CMK (cell line): ENCODE results near the gene MYCL.
"Not testable (repeated sequence)": the region's sequence is repeated elsewhere in the genome, so short reads cannot be mapped to it uniquely, and the experiment has no call there.

Experiments
- DNase-seq: peaks from one replicate; pipeline ENCODE4 v3.0.0-alpha.2; 2010; ENCODE audit warnings: low read depth

The MYCL gene

DNA sequence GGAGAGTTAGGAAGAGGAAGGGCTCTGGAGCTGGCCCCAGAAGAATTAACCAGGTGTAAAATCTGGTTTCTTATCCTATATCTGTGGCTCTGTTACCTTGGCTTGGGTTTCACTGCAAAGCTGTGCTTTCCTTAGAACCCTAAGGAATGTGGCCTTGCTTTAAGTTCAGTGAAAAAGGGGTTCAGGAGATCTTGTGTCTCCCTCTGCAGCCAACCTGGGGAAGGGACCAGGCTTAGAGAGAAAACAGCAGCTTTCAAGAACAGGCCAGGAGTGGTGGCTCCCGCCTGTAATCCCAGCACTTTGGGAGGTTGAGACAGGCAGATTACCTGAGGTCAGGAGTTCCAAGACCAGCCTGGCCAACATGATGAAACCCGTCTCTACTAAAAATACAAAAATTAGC is 16.1 kb upstream of the MYCL start:
- no peak for DNase-seq

DNA sequence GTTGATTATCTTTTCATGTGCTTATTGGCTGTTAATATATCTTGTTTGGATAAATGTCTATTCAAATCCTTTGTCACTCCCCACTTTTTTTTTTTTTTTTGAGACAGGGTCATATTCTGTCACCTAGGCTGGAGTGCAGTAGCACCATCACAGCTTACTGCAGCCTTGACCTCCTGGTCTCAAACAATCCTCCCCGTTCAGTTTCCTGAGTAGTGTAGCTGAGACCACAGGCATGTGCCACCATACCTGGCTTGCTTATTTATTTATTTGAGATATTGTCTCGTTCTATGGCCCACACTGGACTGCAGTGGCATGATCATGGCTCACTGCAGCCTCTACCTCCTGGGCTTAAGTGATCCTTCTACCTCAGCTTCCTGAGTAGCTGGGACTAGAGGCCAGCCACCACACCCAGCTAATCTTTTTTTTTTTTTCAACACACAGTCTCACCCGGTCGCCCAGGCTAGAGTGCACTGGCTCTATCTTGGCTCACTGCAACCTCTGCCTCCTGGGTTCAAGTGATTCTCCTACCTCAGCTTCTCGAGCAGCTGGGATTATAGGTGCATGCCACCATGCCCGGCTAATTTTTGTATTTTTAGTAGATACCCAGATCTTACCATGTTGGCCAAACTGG is 13.9 kb upstream of the MYCL start:
- no peak for DNase-seq

GRCh38 chr1:39913136-39913535 is 11.4 kb upstream of the MYCL start:
- not testable (repeated sequence) for DNase-seq

DNA sequence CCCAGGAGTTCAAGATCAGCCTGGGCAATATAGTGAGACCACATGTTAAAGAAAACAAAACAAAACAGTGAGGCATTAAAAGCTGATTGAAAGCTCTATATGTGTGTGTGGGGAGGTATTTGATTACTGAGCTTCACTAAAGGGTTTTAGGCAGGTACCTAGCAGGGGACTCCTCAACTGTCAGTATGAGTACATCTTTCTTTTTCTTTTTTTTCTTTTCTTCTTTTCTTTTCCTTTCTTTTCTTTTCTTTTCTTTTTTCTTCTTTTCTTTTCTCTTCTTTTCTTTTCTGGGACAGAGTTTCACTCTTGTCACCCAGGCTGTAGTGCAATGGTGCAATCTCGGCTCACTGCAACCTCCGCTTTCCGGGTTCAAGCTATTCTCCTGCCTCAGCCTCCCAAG is 8.5 kb upstream of the MYCL start:
- DNase-seq = no peak

DNA sequence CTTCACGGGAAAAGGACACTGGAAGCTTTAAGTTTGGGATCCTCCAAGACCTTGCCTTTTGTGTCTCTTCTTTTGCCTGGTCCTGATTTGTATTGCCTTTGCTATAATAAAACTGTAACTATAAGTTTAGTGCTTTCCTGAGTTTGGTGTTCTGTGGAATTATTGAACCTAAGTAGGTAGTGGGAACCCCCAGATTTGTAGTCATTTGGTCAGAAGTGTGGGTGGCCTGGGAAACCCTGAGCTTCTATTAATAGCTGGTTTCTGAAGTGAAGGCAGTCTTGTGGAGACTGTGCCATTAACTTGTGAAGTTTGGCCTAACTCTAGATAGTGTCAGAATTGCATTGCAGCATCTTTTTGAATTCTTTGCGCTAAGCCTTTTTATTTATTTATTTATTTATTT is 6.8 kb upstream of the MYCL start:
- no peak for DNase-seq

DNA sequence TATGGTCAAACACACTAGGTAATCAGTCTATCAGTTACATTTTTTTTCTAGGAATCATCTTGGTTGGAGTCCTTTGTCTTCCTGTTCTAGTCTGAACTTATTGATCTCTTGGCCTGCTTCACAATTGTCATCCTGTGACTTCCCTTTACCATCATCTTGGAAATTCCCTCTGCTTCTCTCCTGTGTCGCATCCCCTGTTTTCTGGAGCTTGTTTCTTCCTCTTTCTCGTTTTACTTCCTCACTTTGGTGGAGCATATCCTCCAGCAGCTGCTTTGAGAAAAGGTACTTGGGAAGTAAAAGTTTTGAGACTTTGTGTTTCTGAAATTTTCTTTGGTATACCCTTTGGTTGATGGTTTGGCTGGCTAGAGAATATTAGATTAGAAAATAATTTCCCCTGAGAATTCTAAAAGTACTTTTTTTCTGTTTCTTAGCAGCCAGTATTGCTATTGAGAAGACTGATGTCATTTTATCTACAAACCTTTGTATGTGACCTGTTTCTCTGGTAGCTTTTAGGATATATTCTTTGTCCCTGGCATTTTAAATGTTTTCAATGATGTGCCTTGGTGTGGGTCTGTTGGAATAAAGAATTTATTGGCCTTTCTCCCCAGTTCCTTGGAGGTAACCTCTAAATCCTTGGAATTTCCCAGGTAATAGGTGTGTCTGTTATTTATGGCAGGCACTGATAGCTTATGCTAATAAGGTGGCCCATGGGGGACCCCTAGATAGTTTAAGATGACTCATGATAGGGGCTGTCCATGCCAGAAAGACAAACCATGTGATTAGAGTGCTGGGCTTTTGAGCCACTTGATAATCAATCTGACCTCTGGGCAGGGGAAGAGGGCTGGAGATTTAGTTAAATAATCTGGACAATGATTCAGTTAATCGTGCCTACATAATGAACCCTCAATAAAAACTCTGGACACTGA is 6.1 kb upstream of the MYCL start:
- no peak for DNase-seq

- no peak for DNase-seq
Observed at GRCh38 chr1:39905172-39905571, 3.5 kb upstream of the MYCL start.

DNA sequence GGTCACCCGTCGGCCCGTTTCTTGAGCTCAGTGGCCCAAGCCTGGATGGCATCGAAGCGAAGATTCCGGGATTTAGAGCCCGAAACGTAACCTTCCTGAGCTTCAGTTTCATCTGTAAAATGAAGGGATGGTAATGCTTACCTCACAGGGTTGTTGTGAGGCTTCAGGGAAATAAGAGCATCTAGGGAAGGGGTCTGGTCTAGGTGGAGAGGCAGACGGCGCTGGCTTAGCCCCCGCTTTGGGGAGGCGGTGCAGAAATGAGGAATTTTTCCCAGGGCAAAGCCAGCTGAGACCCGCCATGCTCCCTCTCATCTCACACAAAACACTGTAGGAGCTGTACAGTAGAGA is 717 bp upstream of the MYCL start:
- no peak for DNase-seq

GRCh38 chr1:39901464-39901713 is 328 bp downstream of the MYCL start:
- no peak for DNase-seq

GRCh38 chr1:39900662-39901463 is 854 bp downstream of the MYCL start:
- DNase-seq = no peak

- DNase-seq = no peak
Observed at GRCh38 chr1:39899611-39900538, 1.8 kb downstream of the MYCL start.

GRCh38 chr1:39898648-39899603 is 2.8 kb downstream of the MYCL start:
- no peak for DNase-seq

- DNase-seq = no peak
Observed at GRCh38 chr1:39898191-39898590, 3.5 kb downstream of the MYCL start.

GRCh38 chr1:39896909-39897685 is 4.6 kb downstream of the MYCL start:
- DNase-seq = no peak

- DNase-seq = no peak
Observed at GRCh38 chr1:39895731-39896480, 5.8 kb downstream of the MYCL start.

GRCh38 chr1:39894884-39895495 is 6.7 kb downstream of the MYCL start:
- no peak for DNase-seq

DNA sequence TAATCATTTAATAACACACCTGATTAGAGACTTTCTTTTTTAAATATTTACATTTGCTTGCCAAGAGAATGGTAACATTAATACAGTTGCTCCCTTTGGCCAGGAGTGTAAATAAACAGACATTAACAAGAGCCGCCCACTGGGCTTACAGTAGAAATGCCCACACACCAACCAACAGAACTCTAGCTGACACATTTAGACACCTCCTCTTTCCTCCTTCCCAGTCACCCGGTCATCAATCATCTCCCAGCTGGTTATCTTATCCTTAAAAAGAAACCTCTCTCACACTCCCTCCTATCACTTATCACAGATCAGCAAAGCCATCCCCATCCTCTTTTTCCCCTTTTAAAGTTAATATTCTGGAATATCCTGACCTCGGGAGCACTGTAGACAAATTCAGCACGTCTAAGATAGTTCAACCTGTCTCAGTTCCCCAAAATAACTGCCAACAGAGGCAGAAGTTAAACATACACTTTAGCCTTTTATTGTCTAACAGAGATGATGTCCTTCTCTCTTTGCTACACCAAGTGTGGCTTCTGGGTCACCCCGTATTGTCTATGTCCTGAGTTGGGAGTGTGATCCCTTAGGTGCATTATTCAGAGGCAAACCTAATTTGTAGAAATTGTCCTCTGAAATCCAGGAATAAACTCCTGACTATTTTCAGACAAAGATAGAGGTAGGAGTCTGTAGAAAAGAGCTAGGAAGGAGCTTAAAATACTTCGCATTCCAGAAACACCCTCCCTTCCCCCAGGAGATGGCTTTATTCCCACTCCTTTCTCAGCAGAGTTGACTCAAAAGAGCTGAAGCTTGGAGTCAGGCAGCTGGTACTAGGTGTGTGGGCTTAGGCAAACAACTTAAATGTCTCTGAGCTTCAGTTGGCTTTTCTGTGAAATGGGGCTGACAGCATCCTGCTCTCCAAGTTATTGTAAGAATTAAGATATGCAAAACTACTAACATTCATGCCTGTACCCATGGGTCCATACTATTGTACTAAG is 8.8 kb downstream of the MYCL start:
- DNase-seq = no peak

- no peak for DNase-seq
Observed at GRCh38 chr1:39890880-39891279, 10.8 kb downstream of the MYCL start.
